Measurements from ENCODE around the gene CABP4. TPM values are rescaled to one million over a fixed set of nuclear protein-coding genes. Genes with fewer than 3 reads are reported as not detected.

The CABP4 gene
- total RNA-seq, 2 experiments from 2014 or later = 1.6 to 1.9 TPM

- ChIA-PET POLR2A (interaction anchor here (0.6 to 7.9 kb wide), 6 partner anchors 8 to 156 kb away, joined by 3 to 48 read pairs (median 3); partner anchors contain the start of genes PPP1CA, PTPRCAP and TBC1D10C), CTCF (interaction anchor here (0.9 to 2.3 kb wide), 5 partner anchors 8 to 76 kb away, joined by 3 to 6 read pairs (median 3); partner anchors contain the start of genes PITPNM1 and PTPRCAP)
- DNase-seq = no peak
- H3K27ac Mint-ChIP-seq = peak overlapping the region; percentile 95
- peaks cover 34% of the 10 kb centered on the region for H3K36me3 Mint-ChIP-seq (ENCODE audit: low read depth)
- H3K4me3 Mint-ChIP-seq = peak overlapping the region; percentile 98
- peaks cover 69% of the 10 kb centered on the region for H3K4me1 Mint-ChIP-seq (ENCODE audit: low read depth)
- no peaks in the 10 kb centered on the region for H3K9me3 Mint-ChIP-seq (ENCODE audit: insufficient read depth)
- no peak for ATAC-seq
- H3K27me3 Mint-ChIP-seq (ENCODE audit: low read depth) = no peaks in the 10 kb centered on the region
Measured at GRCh38 chr11:67429038-67429668, 26.0 kb upstream of the CABP4 start.

GRCh38 chr11:67429722-67430121 lies 25.4 kb upstream of the CABP4 start:
- peaks cover 40% of the 10 kb centered on the region for H3K36me3 Mint-ChIP-seq (ENCODE audit: low read depth)
- H3K4me1 Mint-ChIP-seq (ENCODE audit: low read depth) = peaks cover 71% of the 10 kb centered on the region
- DNase-seq (no peak), ATAC-seq (no peak)
- peak overlapping the region; percentile 95 for H3K27ac Mint-ChIP-seq
- ChIA-PET CTCF (interaction anchor here (1.0 to 2.3 kb wide), 2 partner anchors 8 to 76 kb away, joined by 3 to 6 read pairs; partner anchors contain the start of genes PITPNM1 and PTPRCAP), POLR2A (interaction anchor here (0.7 to 7.9 kb wide), 4 partner anchors 8 to 132 kb away, joined by 3 to 48 read pairs (median 24); partner anchors contain the start of genes PPP1CA, PTPRCAP and TBC1D10C)
- H3K4me3 Mint-ChIP-seq = peak overlapping the region; percentile 98
- no peaks in the 10 kb centered on the region for H3K9me3 Mint-ChIP-seq (ENCODE audit: insufficient read depth)
- no peaks in the 10 kb centered on the region for H3K27me3 Mint-ChIP-seq (ENCODE audit: low read depth)

- no peaks in the 10 kb centered on the region for H3K9me3 Mint-ChIP-seq (ENCODE audit: insufficient read depth)
- peaks cover 63% of the 10 kb centered on the region for H3K4me1 Mint-ChIP-seq (ENCODE audit: low read depth)
- no peak for ATAC-seq
- peaks cover 55% of the 10 kb centered on the region for H3K36me3 Mint-ChIP-seq (ENCODE audit: low read depth)
- H3K27ac Mint-ChIP-seq = peak overlapping the region; percentile 96
- CTCF ChIA-PET = interaction anchor here (1.1 kb wide), 1 partner anchor 76 kb away, joined by 3 read pairs; the partner anchor contains the start of gene CDK2AP2
- POLR2A ChIA-PET = interaction anchor here (0.6 to 8.9 kb wide), 7 partner anchors 13 to 129 kb away, joined by 3 to 76 read pairs (median 5); partner anchors contain the start of genes PPP1CA and TBC1D10C
- DNase-seq = no peak
- H3K4me3 Mint-ChIP-seq = peak overlapping the region; percentile 1
- no peaks in the 10 kb centered on the region for H3K27me3 Mint-ChIP-seq (ENCODE audit: low read depth)
Measured at GRCh38 chr11:67431346-67432249, 23.6 kb upstream of the CABP4 start.

GRCh38 chr11:67432655-67433349 lies 22.4 kb upstream of the CABP4 start:
- no peaks in the 10 kb centered on the region for H3K27me3 Mint-ChIP-seq (ENCODE audit: low read depth)
- no peaks in the 10 kb centered on the region for H3K9me3 Mint-ChIP-seq (ENCODE audit: insufficient read depth)
- no peak for DNase-seq
- POLR2A ChIA-PET = interaction anchor here (0.6 to 8.9 kb wide), 9 partner anchors 9 to 130 kb away, joined by 3 to 76 read pairs (median 3); partner anchors contain the start of gene PPP1CA
- peak overlapping the region; percentile 84 for H3K4me3 Mint-ChIP-seq
- ATAC-seq = no peak
- peak overlapping the region; percentile 96 for H3K27ac Mint-ChIP-seq
- CTCF ChIA-PET = no interaction called here
- peaks cover 55% of the 10 kb centered on the region for H3K4me1 Mint-ChIP-seq (ENCODE audit: low read depth)
- H3K36me3 Mint-ChIP-seq (ENCODE audit: low read depth) = peaks cover 66% of the 10 kb centered on the region

GRCh38 chr11:67433536-67434394 lies 21.4 kb upstream of the CABP4 start:
- peaks cover 71% of the 10 kb centered on the region for H3K36me3 Mint-ChIP-seq (ENCODE audit: low read depth)
- peaks cover 51% of the 10 kb centered on the region for H3K4me1 Mint-ChIP-seq (ENCODE audit: low read depth)
- ATAC-seq (no peak), DNase-seq (no peak)
- peak overlapping the region; percentile 96 for H3K27ac Mint-ChIP-seq
- H3K9me3 Mint-ChIP-seq (ENCODE audit: insufficient read depth) = no peaks in the 10 kb centered on the region
- POLR2A ChIA-PET = interaction anchor here (0.7 to 8.9 kb wide), 11 partner anchors 8 to 59 kb away, joined by 3 to 109 read pairs (median 4); partner anchors contain the start of genes PPP1CA, TBC1D10C and TMEM134
- H3K27me3 Mint-ChIP-seq (ENCODE audit: low read depth) = no peaks in the 10 kb centered on the region
- CTCF ChIA-PET = interaction anchor here (1.0 kb wide), 1 partner anchor 73 kb away, joined by 3 read pairs; no protein-coding TSS in a partner anchor
- H3K4me3 Mint-ChIP-seq = peak overlapping the region; percentile 84

DNA sequence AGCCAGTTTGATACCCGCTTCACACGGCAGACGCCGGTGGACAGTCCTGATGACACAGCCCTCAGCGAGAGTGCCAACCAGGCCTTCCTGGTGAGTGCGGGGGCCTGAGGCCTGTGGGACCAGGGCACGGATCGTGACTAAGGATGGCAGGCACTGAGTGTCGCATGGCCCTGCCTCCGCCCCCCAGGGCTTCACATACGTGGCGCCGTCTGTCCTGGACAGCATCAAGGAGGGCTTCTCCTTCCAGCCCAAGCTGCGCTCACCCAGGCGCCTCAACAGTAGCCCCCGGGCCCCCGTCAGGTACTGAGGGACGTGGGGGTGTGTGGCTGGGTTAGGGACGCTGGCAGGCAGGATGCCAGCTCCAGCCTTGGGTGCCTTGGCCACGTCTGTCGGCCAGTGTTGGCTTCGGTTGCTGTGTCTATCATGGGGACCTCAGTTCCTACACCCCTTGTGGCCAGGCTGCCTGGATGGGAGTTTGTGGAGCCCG lies 20.7 kb upstream of the CABP4 start:
- H3K4me3 Mint-ChIP-seq = peak overlapping the region; percentile 84
- ChIA-PET CTCF (interaction anchor here (1.0 kb wide), 1 partner anchor 72 kb away, joined by 3 read pairs; no protein-coding TSS in a partner anchor), POLR2A (interaction anchor here (0.7 to 8.9 kb wide), 7 partner anchors 9 to 49 kb away, joined by 3 to 109 read pairs (median 3); partner anchors contain the start of genes PPP1CA, TBC1D10C and TMEM134)
- H3K36me3 Mint-ChIP-seq (ENCODE audit: low read depth) = peaks cover 78% of the 10 kb centered on the region
- H3K27me3 Mint-ChIP-seq (ENCODE audit: low read depth) = no peaks in the 10 kb centered on the region
- ATAC-seq (no peak), DNase-seq (no peak)
- peaks cover 52% of the 10 kb centered on the region for H3K4me1 Mint-ChIP-seq (ENCODE audit: low read depth)
- H3K27ac Mint-ChIP-seq = peak overlapping the region; percentile 96
- no peaks in the 10 kb centered on the region for H3K9me3 Mint-ChIP-seq (ENCODE audit: insufficient read depth)

DNA sequence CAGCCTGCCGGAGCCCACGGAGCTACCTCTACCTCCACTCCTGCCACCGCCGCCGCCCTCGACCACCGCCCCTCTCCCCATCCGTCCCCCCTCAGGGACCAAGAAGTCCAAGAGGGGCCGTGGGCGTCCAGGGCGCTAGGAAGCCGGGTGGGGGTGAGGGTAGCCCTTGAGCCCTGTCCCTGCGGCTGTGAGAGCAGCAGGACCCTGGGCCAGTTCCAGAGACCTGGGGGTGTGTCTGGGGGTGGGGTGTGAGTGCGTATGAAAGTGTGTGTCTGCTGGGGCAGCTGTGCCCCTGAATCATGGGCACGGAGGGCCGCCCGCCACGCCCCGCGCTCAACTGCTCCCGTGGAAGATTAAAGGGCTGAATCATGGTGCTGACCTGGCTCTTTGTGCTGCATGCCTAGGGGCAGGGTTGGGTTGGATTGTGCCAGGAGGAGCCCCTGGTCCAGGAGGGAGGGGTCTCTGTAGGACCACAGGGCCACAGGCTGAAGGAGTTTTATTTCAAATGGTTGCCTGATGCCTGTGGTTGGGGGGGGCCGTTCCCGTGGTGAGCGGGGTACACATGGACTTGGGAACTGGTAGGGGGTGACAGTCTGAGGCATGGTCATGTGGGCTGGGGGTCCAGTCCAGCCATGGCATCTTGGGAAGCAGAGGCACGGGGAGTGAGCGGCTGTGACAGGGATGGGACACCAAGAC lies 20.0 kb upstream of the CABP4 start:
- peak; percentile 56 for DNase-seq
- no peaks in the 10 kb centered on the region for H3K27me3 Mint-ChIP-seq (ENCODE audit: low read depth)
- peak overlapping the region; percentile 84 for H3K4me3 Mint-ChIP-seq
- ATAC-seq = no peak
- peaks cover 54% of the 10 kb centered on the region for H3K4me1 Mint-ChIP-seq (ENCODE audit: low read depth)
- H3K27ac Mint-ChIP-seq = peak overlapping the region; percentile 96
- H3K9me3 Mint-ChIP-seq (ENCODE audit: insufficient read depth) = no peaks in the 10 kb centered on the region
- ChIA-PET CTCF (interaction anchor here (1.0 kb wide), 1 partner anchor 71 kb away, joined by 3 read pairs; no protein-coding TSS in a partner anchor), POLR2A (interaction anchor here (0.7 to 8.9 kb wide), 7 partner anchors 10 to 50 kb away, joined by 3 to 109 read pairs (median 5); partner anchors contain the start of genes AIP, PPP1CA, TBC1D10C and TMEM134)
- H3K36me3 Mint-ChIP-seq (ENCODE audit: low read depth) = peaks cover 82% of the 10 kb centered on the region

DNA sequence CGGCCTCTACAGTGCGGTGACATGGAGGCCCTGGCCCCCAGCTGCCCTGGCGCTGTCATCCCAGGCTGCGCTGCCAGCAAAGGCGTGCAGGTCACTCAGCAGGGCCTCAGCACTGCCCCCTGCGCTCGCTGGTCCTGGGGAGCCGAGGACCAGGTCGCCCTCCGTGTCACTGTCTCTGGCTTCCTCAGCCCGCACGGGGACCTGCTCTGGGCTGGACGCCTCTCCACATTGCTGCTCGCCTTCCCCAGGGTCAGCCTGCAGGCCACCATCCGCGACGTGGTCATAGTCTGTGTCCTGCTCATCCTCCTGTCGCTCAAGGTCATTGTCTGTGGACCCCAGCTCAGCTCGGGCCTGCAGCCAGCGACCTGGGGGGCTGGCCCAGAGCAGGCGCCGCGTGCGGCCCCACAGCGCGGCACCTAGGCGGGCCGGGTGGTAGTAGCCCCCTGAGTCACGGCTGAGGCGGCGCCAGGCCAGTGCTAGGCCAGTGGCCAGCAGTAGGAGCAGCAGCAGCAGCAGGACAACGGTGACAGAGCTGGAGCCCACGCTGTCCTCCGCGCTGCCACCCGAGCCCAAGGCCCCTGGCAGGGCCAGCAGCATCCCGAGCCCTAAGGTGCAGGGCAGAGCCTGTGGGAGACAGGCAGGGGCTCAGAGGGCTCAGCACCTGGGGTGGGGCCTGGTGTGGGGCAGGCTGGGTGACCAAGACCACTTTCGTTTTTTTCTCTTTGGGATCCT lies 19.3 kb upstream of the CABP4 start:
- peak; percentile 2 for ATAC-seq
- Mint-ChIP-seq H3K27ac (peak overlapping the region; percentile 96), H3K36me3 (ENCODE audit: low read depth) (peaks cover 82% of the 10 kb centered on the region), H3K27me3 (ENCODE audit: low read depth) (no peaks in the 10 kb centered on the region), H3K4me1 (ENCODE audit: low read depth) (peaks cover 56% of the 10 kb centered on the region), H3K9me3 (ENCODE audit: insufficient read depth) (no peaks in the 10 kb centered on the region), H3K4me3 (peak overlapping the region; percentile 84)
- no peak for DNase-seq
- CTCF ChIA-PET = interaction anchor here (1.7 to 2.6 kb wide), 6 partner anchors 17 to 80 kb away, joined by 6 to 20 read pairs (median 7); partner anchors contain the start of genes PITPNM1, PPP1CA and TBC1D10C
- POLR2A ChIA-PET = interaction anchor here (0.9 to 8.9 kb wide), 16 partner anchors 7 to 68 kb away, joined by 3 to 109 read pairs (median 22); partner anchors contain the start of genes AIP, GPR152, PPP1CA and RAD9A

Data from activated CD8-positive, alpha-beta T cell treated with anti-CD3 and anti-CD28 coated beads, Interleukin-2, amount 10 ng/mL, durations not matched to agents 7 days and 5 days (primary cell).